Ishikawa (cell line): ENCODE measurements around the gene RCOR3.

ENCODE experiments used
- CEBPB ChIP-seq: IDR thresholded peaks from 2 replicates; pipeline ENCODE4 v1.6.1; 2012
- CREB1 ChIP-seq: IDR thresholded peaks from 2 replicates; pipeline ENCODE4 v1.6.1; 2012; ENCODE audit warnings: low read depth
- EGR1 ChIP-seq: IDR thresholded peaks from 2 replicates; pipeline ENCODE4 v1.6.1; 2012
- EP300 ChIP-seq: IDR thresholded peaks from 2 replicates; pipeline ENCODE4 v1.6.1; 2012; ENCODE audit warnings: borderline replicate concordance
- FOXM1 ChIP-seq: IDR thresholded peaks from 2 replicates; pipeline ENCODE4 v1.6.1; 2012; ENCODE audit warnings: low read depth, borderline replicate concordance
- MAX ChIP-seq: IDR thresholded peaks from 2 replicates; pipeline ENCODE4 v1.6.1; 2012
- NFIC ChIP-seq: IDR thresholded peaks from 2 replicates; pipeline ENCODE4 v1.6.1; 2012
- RAD21 ChIP-seq: IDR thresholded peaks from 2 replicates; pipeline ENCODE4 v1.6.1; 2012; ENCODE audit warnings: low read depth
- REST ChIP-seq: IDR thresholded peaks from 2 replicates; pipeline ENCODE4 v1.6.1; 2012; ENCODE audit warnings: low read depth, mild to moderate bottlenecking
- TAF1 ChIP-seq: IDR thresholded peaks from 2 replicates; pipeline ENCODE4 v1.6.1; 2012; ENCODE audit warnings: low read depth, mild to moderate bottlenecking
- TEAD4 ChIP-seq: IDR thresholded peaks from 2 replicates; pipeline ENCODE4 v1.6.1; 2012
- USF1 ChIP-seq: IDR thresholded peaks from 2 replicates; pipeline ENCODE4 v1.6.1; 2012
- YY1 ChIP-seq: IDR thresholded peaks from 2 replicates; pipeline ENCODE4 v1.6.1; 2012; ENCODE audit warnings: low read depth

DNA sequence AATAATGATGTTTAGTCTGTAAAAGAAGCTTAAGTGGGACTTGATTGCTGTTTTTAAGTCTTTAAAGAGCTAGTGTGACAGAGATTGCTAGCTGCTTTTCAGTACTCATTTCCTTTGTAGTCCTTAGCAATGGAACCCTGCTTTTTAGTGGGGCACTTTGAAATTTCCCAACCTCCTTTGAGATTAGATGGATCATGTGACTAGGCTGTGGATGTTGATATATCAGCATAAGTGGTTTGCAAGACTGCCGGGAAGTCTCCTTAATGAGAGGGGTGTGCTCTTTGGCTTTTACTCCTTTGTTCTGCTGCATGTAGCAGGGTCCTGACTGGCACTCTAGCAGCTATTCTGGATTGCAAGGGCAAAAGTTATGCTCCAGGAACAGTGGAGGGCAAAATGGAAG is 11.2 kb upstream of the RCOR3 start:
- TF ChIP-seq MAX (no peak), CEBPB (no peak), CREB1 (no peak), EP300 (no peak), TAF1 (no peak), RAD21 (no peak), REST (no peak), EGR1 (no peak), NFIC (no peak), TEAD4 (no peak), USF1 (0 out of 2 replicates have a peak, but pooled peaks have one; percentile 30), YY1 (no peak), FOXM1 (no peak)
